HEK293T (cell line): ENCODE results near the gene SCMH1.

Experiments
- CTCF ChIA-PET: fragments of 350-600 bp; formaldehyde crosslinking; extraction: SDS; loops from one replicate; lab custom pipeline; 2021; ENCODE audit warnings: antibody characterized with exemption, inconsistent platforms; lab: Yijun Ruan, JAX
- POLR2A ChIA-PET: fragments of 350-600 bp; formaldehyde crosslinking; extraction: SDS; loops from one replicate; lab custom pipeline; 2020; ENCODE audit warnings: antibody characterized with exemption, inconsistent platforms; lab: Yijun Ruan, JAX
- DNase-seq: peaks from one replicate; pipeline ENCODE4 v3.0.0; 2012; ENCODE audit warnings: mixed read lengths; ENCODE audit errors: extremely low spot score
- ARNT ChIP-seq: fragments of 450-650 bp; IDR thresholded peaks from 2 replicates; pipeline ENCODE4 v1.6.1; 2017; ENCODE audit warnings: mild to moderate bottlenecking
- BHLHE40 ChIP-seq: fragments of 450-650 bp; IDR thresholded peaks from 2 replicates; pipeline ENCODE4 v1.6.1; 2016; ENCODE audit warnings: mild to moderate bottlenecking, moderate library complexity, borderline replicate concordance
- CTBP1 ChIP-seq: fragments of 450-650 bp; IDR thresholded peaks from 2 replicates; pipeline ENCODE4 v1.6.1; 2016; ENCODE audit warnings: borderline replicate concordance
- ELF4 ChIP-seq: fragments of 450-650 bp; IDR thresholded peaks from 2 replicates; pipeline ENCODE4 v1.6.1; 2017; ENCODE audit warnings: antibody characterized with exemption
- FOXA1 ChIP-seq: fragments of 450-650 bp; IDR thresholded peaks from 2 replicates; pipeline ENCODE4 v1.6.1; 2016; ENCODE audit warnings: mild to moderate bottlenecking
- FOXK2 ChIP-seq: fragments of 450-650 bp; IDR thresholded peaks from 2 replicates; pipeline ENCODE4 v1.6.1; 2016; ENCODE audit warnings: mild to moderate bottlenecking
- FOXM1 ChIP-seq: fragments of 450-650 bp; IDR thresholded peaks from 2 replicates; pipeline ENCODE4 v1.6.1; 2017; ENCODE audit warnings: mild to moderate bottlenecking, borderline replicate concordance
- HDGF ChIP-seq: fragments of 450-650 bp; IDR thresholded peaks from 2 replicates; pipeline ENCODE4 v1.6.1; 2017; ENCODE audit warnings: antibody characterized with exemption, borderline replicate concordance
- L3MBTL2 ChIP-seq: fragments of 450-650 bp; conservative IDR thresholded peaks from 2 replicates; pipeline ENCODE4 v1.6.1; 2016; ENCODE audit warnings: mild to moderate bottlenecking
- LEF1 ChIP-seq: fragments of 450-650 bp; IDR thresholded peaks from 2 replicates; pipeline ENCODE4 v1.6.1; 2017; ENCODE audit warnings: mild to moderate bottlenecking, borderline replicate concordance
- NFRKB ChIP-seq: fragments of 450-650 bp; IDR thresholded peaks from 2 replicates; pipeline ENCODE4 v1.6.1; 2016; ENCODE audit warnings: mild to moderate bottlenecking, moderate library complexity
- PKNOX1 ChIP-seq: fragments of 450-650 bp; IDR thresholded peaks from 2 replicates; pipeline ENCODE4 v1.6.1; 2016
- SP1 ChIP-seq: fragments of 450-650 bp; IDR thresholded peaks from 2 replicates; pipeline ENCODE4 v1.6.1; 2017
- SUZ12 ChIP-seq: fragments of 450-650 bp; IDR thresholded peaks from 2 replicates; pipeline ENCODE4 v1.6.1; 2016; ENCODE audit warnings: mild to moderate bottlenecking
- TARDBP ChIP-seq: fragments of 450-650 bp; IDR thresholded peaks from 2 replicates; pipeline ENCODE4 v1.6.1; 2016
- ZNF384 ChIP-seq: fragments of 450-650 bp; IDR thresholded peaks from 2 replicates; pipeline ENCODE4 v1.6.1; 2016

Gene SCMH1

DNA sequence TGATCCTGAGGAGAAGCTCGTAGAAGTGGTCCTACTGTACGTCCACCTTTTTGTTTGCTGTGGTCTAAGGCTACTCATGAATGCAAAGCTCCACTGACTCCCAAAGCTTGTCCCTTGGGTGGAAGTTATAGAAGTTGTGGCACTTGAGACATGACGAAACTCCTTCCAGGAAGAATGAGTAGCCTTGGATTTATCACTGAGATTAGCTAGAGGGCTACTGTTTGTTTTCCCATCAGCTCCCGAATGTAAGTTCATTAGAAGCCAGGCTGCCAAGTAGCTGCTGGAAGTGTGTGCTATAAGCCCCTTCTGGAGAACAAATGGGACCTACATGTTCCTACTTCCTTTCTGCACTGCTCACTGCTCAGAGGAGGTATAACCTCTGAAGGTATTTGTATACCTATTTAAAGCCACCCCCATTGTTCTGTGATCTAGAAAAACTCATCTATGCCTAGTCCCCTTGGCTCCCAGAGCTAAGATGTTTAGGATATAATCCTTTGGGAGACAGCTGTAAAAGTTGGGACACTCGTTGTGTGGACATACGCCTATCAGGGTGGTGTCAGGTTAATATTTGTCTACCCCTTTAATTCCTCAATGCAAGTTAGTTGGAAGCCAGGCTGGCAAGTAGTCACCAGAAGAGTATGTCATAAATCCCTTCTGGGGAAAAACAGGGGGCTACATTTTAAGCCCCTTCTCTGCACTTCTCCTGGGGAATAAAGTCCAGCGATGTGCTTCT, 72.9 kb downstream of the SCMH1 start:
- POLR2A ChIA-PET, result no interaction called here
- TF ChIP-seq SUZ12 (no peak), FOXA1 (no peak), FOXK2 (no peak), FOXM1 (no peak)
- CTCF ChIA-PET, result no interaction called here
- no peak for DNase-seq

GRCh38 chr1:41167667-41168066, 74.4 kb downstream of the SCMH1 start:
- CTCF ChIA-PET, result no interaction called here
- TF ChIP-seq CTBP1, result no peak
- peak; percentile 64 for TF ChIP-seq ZNF384
- POLR2A ChIA-PET, result no interaction called here
- DNase-seq, result no peak

- CTCF ChIA-PET, result interaction anchor here (0.7 kb wide), 1 partner anchor 75 kb away, joined by 3 read pairs; no protein-coding TSS in a partner anchor
- no peak for TF ChIP-seq L3MBTL2
- no peak for TF ChIP-seq ZNF384
- no peak for TF ChIP-seq FOXM1
- TF ChIP-seq TARDBP, result no peak
- no peak for TF ChIP-seq LEF1
- TF ChIP-seq SP1, result no peak
- no peak for TF ChIP-seq SUZ12
- TF ChIP-seq FOXA1, result no peak
- no peak for TF ChIP-seq BHLHE40
- TF ChIP-seq HDGF, result no peak
- no peak for TF ChIP-seq ELF4
- no peak for TF ChIP-seq PKNOX1
- no peak for TF ChIP-seq CTBP1
- TF ChIP-seq FOXK2, result no peak
- no peak for TF ChIP-seq ARNT
- no peak for TF ChIP-seq NFRKB
- POLR2A ChIA-PET, result no interaction called here
- DNase-seq, result no peak
Measured at GRCh38 chr1:41164727-41165126, 77.4 kb downstream of the SCMH1 start.

GRCh38 chr1:41162441-41162840, 79.7 kb downstream of the SCMH1 start:
- CTCF ChIA-PET, result interaction anchor here (0.8 kb wide), 1 partner anchor 10 kb away, joined by 3 read pairs; no protein-coding TSS in a partner anchor
- no peak for TF ChIP-seq SUZ12
- no peak for TF ChIP-seq CTBP1
- POLR2A ChIA-PET, result no interaction called here
- no peak for DNase-seq

- DNase-seq, result no peak
- CTCF ChIA-PET, result no interaction called here
- POLR2A ChIA-PET, result no interaction called here
- no peak for TF ChIP-seq SP1
- no peak for TF ChIP-seq TARDBP
- TF ChIP-seq FOXK2, result no peak
- TF ChIP-seq ELF4, result no peak
- TF ChIP-seq CTBP1, result no peak
- TF ChIP-seq PKNOX1, result no peak
- TF ChIP-seq BHLHE40, result no peak
- no peak for TF ChIP-seq SUZ12
- no peak for TF ChIP-seq ARNT
Measured at GRCh38 chr1:41161846-41162245, 80.3 kb downstream of the SCMH1 start.

DNA sequence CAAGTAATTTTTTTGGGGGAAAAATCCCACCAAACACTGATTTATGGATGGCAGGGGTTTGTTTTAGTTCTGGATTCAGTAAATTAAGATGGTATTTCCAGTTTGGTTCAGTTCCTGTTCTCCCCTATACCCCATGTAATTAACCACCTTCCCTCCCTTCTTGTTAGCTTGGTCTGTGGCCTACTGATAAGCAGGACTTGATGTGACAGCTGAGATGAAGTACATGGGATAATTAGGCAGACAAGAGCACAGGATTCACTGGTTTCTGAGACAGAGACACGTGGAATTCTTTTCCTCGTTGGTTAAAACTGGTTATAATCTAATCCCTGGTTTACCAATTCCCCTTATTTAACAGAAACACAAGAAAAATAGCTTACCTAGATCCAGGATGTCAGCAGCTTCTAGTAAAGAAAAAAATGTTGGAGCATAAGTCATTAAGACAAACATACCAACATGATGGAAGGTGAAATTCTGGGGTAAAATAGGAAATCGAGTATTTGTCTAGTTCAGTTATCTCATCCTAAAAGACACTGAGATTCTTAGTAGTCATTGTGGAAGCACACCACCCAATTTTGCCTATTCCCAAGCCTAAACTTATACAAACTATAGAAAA, 81.5 kb downstream of the SCMH1 start:
- ChIA-PET CTCF (no interaction called here), POLR2A (interaction anchor here (1.2 kb wide), 1 partner anchor 81 kb away, joined by 3 read pairs; the partner anchor contains the start of gene SCMH1)
- no peak for DNase-seq
- no peak for TF ChIP-seq ZNF384

GRCh38 chr1:41158966-41159365, 83.1 kb downstream of the SCMH1 start:
- no peak for TF ChIP-seq LEF1
- TF ChIP-seq ZNF384, result no peak
- no peak for TF ChIP-seq TARDBP
- TF ChIP-seq SP1, result no peak
- TF ChIP-seq BHLHE40, result no peak
- no peak for TF ChIP-seq FOXK2
- TF ChIP-seq CTBP1, result no peak
- no peak for TF ChIP-seq ARNT
- no peak for TF ChIP-seq ELF4
- no peak for TF ChIP-seq L3MBTL2
- TF ChIP-seq SUZ12, result no peak
- ChIA-PET POLR2A (no interaction called here), CTCF (interaction anchor here (0.6 kb wide), 1 partner anchor 427 kb away, joined by 3 read pairs; no protein-coding TSS in a partner anchor)
- no peak for DNase-seq
